NCI-H524 (cell line): ENCODE measurements around the gene RIMBP3C.
"Not testable (repeated sequence)": the region's sequence is repeated elsewhere in the genome, so short reads cannot be mapped to it uniquely, and the experiment has no call there.

ENCODE experiments used
- DNase-seq, 2 experiments: peaks; one replicate each; lab custom pipeline; 2025; lab: John Stamatoyannopoulos, UW

The RIMBP3C gene

DNA sequence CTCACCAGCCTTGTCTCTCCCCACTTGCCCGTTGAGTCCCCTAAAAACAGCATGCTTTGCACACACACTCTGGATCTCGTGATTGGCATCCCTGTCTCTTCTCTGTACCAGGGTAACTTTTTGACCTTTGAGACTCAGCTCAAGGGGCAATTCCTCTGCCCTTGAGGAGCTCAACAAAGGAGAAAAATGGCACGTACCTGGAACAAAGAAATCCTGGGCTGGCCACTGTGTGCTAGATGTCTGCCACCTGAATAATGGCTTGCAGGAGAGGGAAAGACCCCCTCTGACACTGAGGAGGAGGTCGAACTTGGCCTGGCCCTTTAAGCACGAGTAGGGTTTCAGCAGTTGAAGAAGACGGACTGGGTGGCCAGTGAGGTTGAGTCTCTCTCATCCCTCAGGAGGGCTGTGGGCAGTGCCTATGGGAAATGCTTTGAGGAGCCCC is 22.1 kb upstream of the RIMBP3C start:
- DNase-seq = no peak

GRCh38 chr22:21571679-21572078 is 20.4 kb upstream of the RIMBP3C start:
- DNase-seq = no peak

GRCh38 chr22:21570398-21570797 is 19.1 kb upstream of the RIMBP3C start:
- no peak for DNase-seq

- no peak for DNase-seq
Observed at GRCh38 chr22:21569459-21570170, 18.4 kb upstream of the RIMBP3C start.

- DNase-seq = not testable (repeated sequence)
Observed at GRCh38 chr22:21569076-21569427, 17.8 kb upstream of the RIMBP3C start.

- DNase-seq = no peak
Observed at GRCh38 chr22:21568347-21569075, 17.2 kb upstream of the RIMBP3C start.

DNA sequence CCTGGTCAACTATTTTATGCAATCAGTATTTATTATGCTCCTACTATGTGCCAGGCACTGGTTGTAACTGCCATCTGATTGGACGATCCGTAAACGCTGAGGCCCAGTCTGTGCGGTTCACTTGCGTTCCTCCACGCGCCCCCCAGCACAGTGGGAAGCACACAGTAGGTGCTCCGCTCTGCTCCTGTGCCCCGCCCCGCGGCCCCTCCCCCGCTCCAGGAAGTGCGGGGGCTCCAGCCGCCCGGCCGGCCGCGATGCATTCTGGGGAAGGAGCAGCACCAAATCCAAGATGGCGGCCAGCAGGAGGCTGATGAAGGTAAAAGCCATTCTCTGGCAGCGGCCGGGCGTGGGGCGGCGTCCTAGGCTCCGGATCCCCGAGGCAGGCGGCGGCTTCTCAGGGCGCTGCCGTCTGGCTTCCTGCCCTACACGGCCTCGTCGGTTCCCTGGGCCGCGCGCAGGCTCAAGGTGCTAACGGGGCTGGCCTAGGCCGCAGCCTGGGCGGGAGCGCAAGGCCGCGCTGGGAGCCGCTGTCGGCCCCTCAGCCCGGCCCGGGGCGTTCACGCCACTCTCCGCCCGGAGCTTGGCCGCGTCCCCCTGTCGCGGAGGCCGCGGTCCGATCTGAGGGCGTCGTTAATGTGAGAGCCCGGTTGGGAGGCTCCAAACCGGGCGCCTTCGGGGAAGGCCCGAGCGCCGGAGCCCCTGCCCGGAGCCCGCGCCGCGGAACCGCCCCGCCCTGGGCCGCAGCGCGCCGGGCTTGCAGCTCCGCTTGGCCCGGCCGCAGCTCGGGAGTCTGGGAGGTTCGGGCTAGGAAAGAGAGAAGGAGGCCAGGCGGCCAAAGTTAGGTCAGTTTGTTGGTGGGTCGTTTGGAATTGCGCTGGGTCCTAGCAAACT is 16.4 kb upstream of the RIMBP3C start, which contains the start of gene UBE2L3:
Gene UBE2L3 (plus strand): TSS at position 259 of the 891 bp plus-strand sequence. CDS start 31 bp downstream, at position 290.
- DNase-seq = peak; percentile 32 to 74

DNA sequence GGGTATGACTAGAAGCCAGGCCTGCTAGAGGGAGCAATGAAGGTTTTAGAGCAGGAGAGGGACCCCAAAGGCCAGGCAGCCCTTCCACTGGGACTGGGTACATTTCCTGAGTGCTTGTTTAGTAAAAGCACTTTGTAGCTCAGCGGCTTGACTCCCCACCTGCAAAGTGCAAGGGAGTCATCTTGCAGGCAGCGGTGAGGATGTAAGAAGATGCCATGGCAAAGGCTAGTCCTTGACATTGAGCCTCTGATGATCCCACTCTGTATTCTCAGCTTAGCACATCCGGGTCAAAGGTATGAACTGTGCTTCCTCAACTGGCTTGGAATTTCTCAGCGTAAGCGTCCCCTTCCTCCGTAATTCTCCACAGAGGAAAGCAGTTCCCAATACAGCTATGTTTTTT is 13.2 kb upstream of the RIMBP3C start:
- no peak for DNase-seq

DNA sequence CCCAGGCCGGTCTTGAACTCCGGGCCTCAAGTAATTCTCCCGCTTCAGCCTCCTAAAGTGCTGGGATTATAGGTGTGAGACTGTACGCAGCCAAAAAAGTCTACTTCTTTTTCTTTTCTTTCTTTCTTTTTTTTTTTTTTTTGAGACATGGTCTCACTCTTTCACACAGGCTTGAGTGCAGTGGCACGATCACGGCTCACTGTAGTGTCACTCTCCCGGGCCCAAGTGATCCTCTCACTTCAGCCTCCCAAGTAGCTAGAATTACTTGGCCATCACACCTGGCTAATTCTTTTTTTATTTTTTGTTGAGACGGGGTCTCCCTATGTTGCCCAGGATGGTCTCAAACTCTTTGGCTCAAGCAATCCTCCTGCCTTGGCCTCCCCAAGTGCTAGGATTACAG is 12.7 kb upstream of the RIMBP3C start:
- DNase-seq = no peak

- not testable (repeated sequence) for DNase-seq
Observed at GRCh38 chr22:21560657-21561056, 9.4 kb upstream of the RIMBP3C start.

DNA sequence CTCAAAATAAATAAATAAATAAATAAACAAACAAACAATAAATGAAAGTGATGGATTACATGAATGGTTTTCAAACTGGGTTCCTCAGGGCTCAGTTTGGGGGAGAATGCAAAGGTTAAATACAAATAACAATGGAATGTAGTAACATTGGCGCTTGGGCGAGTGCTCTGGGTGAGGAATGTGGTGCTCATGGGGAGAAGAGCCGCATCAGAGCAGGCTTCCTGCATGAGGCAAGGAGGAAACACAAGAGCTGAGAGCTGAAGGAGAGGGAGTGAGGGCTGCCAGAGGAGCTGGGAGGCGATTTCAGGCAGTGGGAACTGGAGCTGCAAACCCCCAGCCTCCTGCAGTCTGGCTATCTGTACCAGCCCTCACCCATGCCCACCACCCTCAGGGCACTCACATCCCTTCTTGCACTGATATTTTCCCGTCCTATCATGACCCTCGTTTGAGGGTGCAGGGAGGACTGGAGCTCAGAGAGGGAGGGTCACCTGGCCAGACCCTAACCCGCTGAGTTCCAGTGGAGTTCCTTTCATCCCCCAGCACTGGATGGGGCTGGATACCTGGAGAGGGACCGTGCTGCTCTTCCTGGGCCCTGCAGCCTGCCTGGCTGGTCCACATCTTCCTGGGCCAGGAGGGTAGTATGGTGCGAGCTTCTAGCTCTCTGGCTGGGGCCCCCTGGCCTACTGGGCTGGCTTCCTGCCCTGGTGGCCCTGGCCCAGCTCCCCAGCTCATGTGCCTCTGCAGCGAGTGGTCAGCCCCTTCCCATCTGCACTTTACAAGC is 8.3 kb upstream of the RIMBP3C start:
- DNase-seq = not testable (repeated sequence)

- DNase-seq = not testable (repeated sequence)
Observed at GRCh38 chr22:21550678-21551047, 598 bp downstream of the RIMBP3C start.

DNA sequence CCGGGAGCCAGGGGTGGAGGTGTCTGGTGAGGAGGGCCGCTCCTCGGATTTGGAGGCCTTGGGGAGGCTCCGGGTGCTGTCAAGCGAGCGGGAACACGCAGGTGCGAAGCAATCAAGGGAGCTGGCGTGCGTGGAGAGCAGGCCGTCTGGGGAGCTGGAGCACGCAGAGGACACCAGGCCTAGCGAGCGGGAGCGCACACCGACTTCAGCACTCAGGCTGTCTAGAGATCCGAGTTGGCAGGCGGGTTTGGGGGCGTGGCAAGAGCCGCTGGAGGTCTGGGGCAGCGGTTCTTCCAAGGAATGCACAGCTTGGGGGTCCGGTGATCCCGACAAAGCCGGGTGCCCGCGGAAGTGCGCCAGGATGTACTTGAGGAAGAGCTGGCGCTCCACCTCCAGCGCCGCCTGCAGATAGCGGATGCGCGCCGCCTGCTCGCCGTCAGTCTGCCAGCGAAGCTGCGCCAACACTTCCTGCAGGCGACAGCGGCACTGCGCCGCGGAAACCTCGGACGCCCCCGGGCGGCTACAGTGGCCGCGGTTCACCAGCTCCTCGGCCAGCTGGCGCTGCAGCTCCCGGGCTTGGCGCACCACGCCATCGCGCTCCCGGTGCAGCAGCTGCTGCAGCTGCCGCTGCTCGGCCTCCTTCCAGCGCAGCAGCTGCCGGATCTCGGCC is 1.1 kb downstream of the RIMBP3C start:
- DNase-seq = not testable (repeated sequence)

- not testable (repeated sequence) for DNase-seq
Observed at GRCh38 chr22:21549558-21549957, 1.7 kb downstream of the RIMBP3C start.

DNA sequence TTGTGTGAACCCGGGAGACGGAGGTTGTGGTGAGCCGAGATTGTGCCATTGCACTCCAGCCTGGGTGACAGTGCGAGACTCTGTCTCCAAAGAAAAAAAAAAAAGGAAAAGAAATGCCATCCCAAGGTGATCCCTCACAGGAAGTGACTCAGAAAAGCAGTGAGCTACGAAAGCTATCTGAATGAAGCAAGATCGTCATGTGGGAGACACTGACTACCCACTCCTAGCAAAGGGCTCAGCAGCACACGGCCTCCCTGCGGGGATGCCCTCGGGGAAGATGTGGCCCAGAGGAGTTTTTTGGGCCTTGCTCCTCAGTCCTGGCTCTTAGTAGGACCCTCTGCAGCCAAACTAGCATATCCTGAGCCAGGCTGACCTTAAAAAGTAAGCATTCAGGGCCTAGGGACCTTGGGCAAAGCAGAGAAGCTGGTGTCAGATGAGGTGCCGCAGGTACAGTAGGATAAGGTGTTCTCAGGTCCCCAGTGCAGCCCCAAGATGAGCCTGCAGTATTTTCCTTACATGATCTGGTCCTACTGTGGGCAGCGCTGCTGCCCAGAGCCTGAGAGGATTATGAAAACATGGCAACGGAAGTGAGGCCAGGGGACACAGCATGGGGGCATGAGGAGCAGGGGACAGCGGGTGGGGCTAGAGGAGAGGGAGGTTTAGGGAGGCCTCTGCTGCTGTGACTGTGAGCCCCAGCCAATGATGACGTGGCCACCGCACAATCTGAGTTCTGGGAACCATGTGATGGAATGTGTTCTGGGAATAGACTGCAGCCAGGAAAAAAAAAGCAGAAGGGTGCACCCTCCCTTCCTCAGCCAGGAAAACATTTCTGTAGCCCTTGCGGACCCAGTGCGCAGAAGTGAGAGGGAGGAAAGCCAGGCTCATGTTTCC is 6.6 kb downstream of the RIMBP3C start:
- not testable (repeated sequence) for DNase-seq

DNA sequence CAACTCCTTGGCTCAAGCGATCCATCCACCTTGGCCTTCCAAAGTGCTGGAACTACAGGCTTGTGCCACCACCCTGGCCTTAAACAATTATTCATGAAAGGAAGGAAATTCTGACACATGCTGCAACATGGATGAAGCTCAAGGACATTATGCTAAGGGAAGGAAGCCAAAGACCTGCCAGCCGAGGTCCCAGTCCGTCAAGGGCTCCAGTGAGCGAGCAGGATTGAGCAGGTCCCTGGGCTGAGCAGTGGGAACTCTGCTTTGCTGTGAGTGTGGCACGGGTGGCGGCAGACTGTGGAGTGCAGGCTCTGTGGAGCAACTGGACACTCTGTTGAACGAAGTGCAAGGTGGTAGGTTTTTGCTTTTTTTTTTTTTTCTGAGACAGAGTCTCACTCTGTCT is 11.4 kb downstream of the RIMBP3C start:
- DNase-seq = not testable (repeated sequence)

GRCh38 chr22:21532863-21533648 is 18.2 kb downstream of the RIMBP3C start:
- not testable (repeated sequence) for DNase-seq

- not testable (repeated sequence) for DNase-seq
Observed at GRCh38 chr22:21531525-21531924, 19.7 kb downstream of the RIMBP3C start.
